Spleen (tissue), 7 donors: ENCODE measurements around the gene IQSEC3.

Experiments used
- CTCF ChIP-seq, 11 experiments: fragments of 200-600 bp in 7 of 11; fragments of 450-650 bp in 4 of 11; sonication (generic) in 4 of 11; IDR thresholded peaks in 8 of 11; conservative IDR thresholded peaks in 3 of 11; 1 replicate in 7 of 11; 2 replicates in 4 of 11; pipeline versions ENCODE4 v1.4.0 to v1.8.0; 2016 to 2021; ENCODE audit warnings: antibody characterized with exemption in 11 of 11, inconsistent platforms in 4 of 11, mild to moderate bottlenecking in 1 of 11
- POLR2A ChIP-seq, 3 donors: fragments of 450-650 bp; IDR thresholded peaks; one replicate each; pipeline ENCODE4 v1.5.1; 2017; ENCODE audit warnings: antibody characterized with exemption in 3 of 3, mild to moderate bottlenecking in 1 of 3
- POLR2AphosphoS5 ChIP-seq, 3 donors: sonication (generic); formaldehyde crosslinking; IDR thresholded peaks; one replicate each; pipeline ENCODE4 v1.5.1; 2017; ENCODE audit warnings: antibody characterized with exemption in 3 of 3
- donor health status: DM: no; HTN: no; CAD: no; lungs with moderate emphysema.
- donor health status: DM: no; HTN: no; CAD: no.
- donor health status: DM: no; HTN: no; CAD: no.

GRCh38 chr12:227286-227915, 160.8 kb downstream of the IQSEC3 start:
- TF ChIP-seq POLR2A (IDR thresholded peaks at IDR 0.05): no peak
- TF ChIP-seq CTCF (IDR thresholded peaks at IDR 0.05 in 8 of 11, conservative IDR thresholded peaks at IDR 0.05 in 3 of 11): no peak
- TF ChIP-seq POLR2AphosphoS5 (IDR thresholded peaks at IDR 0.05): no peak
